Measurements from ENCODE around the gene CDC42EP5.

DNA sequence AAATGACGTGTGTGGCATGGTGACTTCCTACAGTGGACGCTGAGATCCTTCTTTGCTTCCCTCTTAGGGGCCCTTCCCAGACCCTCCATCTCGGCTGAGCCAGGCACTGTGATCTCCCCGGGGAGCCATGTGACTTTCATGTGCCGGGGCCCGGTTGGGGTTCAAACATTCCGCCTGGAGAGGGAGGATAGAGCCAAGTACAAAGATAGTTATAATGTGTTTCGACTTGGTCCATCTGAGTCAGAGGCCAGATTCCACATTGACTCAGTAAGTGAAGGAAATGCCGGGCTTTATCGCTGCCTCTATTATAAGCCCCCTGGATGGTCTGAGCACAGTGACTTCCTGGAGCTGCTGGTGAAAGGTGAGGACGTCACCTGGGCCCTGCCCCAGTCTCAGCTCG, 34.7 kb upstream of the CDC42EP5 start:
- TF ChIP-seq POLR2A (IDR thresholded peaks at IDR 0.05): no peak
- TF ChIP-seq, protein P1, sequence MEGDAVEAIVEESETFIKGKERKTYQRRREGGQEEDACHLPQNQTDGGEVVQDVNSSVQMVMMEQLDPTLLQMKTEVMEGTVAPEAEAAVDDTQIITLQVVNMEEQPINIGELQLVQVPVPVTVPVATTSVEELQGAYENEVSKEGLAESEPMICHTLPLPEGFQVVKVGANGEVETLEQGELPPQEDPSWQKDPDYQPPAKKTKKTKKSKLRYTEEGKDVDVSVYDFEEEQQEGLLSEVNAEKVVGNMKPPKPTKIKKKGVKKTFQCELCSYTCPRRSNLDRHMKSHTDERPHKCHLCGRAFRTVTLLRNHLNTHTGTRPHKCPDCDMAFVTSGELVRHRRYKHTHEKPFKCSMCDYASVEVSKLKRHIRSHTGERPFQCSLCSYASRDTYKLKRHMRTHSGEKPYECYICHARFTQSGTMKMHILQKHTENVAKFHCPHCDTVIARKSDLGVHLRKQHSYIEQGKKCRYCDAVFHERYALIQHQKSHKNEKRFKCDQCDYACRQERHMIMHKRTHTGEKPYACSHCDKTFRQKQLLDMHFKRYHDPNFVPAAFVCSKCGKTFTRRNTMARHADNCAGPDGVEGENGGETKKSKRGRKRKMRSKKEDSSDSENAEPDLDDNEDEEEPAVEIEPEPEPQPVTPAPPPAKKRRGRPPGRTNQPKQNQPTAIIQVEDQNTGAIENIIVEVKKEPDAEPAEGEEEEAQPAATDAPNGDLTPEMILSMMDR (IDR thresholded peaks at IDR 0.05): no peak

Data from adrenal gland (tissue), 5 donors.